ENCODE results near the gene STIM1.
"Not testable (repeated sequence)": the region's sequence is repeated elsewhere in the genome, so short reads cannot be mapped to it uniquely, and the experiment has no call there.

STIM1 gene

DNA sequence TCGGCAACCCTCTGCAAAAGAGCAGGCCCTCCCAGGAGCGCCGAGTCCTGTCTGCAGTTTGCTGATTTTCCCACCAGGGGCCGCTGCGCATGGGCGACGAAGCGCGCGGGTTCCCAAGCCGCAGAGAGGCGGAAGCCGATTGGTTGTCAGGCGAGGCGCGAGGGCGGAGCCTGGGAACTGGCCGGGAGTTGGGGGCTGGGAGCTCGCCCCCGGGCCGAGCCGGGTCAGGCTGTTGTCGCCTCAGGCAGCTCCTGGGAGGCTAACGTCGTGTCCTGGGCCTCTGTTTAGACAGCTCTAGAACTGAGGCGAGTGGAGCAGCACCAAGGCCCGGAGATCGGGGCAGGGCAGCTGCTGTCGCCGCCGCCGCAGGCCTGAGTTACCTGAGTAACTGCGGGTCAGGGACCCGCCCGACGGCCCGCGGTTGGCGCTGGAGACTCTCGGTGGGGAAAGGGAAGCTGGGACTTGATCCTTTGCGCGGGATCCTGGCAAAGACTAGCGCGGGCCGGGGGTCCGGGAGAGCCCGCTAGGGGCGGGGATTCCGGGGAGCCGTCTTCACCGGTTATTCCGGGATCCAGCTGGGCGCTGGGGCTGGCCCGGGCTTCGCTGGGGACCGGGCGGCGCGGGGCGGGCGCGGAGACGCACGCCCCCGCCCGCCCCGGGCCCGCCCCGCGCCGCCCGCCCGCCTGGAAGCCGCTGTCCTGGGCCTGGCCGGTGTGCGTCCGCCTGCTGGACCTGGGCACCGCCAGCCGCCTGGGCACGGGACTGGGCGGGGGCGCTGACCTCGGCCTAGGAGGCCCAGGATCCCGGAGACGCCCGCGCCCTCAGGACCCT, at the start of gene STIM1:
TSS of gene STIM1 (plus strand) at position 688 of the 831 bp plus-strand sequence. CDS start 607 bp downstream, outside the sequence.
- in situ Hi-C loops (cut with HindIII; ENCODE audit: low sequenced_read_pairs), result loop anchor here (10.0 kb wide), 1 partner anchor 200 kb away; no protein-coding TSS in a partner anchor
- peak; percentile 83 for DNase-seq (ENCODE audit: low read depth)
- TF ChIP-seq, protein P1, sequence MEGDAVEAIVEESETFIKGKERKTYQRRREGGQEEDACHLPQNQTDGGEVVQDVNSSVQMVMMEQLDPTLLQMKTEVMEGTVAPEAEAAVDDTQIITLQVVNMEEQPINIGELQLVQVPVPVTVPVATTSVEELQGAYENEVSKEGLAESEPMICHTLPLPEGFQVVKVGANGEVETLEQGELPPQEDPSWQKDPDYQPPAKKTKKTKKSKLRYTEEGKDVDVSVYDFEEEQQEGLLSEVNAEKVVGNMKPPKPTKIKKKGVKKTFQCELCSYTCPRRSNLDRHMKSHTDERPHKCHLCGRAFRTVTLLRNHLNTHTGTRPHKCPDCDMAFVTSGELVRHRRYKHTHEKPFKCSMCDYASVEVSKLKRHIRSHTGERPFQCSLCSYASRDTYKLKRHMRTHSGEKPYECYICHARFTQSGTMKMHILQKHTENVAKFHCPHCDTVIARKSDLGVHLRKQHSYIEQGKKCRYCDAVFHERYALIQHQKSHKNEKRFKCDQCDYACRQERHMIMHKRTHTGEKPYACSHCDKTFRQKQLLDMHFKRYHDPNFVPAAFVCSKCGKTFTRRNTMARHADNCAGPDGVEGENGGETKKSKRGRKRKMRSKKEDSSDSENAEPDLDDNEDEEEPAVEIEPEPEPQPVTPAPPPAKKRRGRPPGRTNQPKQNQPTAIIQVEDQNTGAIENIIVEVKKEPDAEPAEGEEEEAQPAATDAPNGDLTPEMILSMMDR (IDR thresholded peaks at IDR 0.05; ENCODE audit: low read depth, low read length, missing control alignments), result peak; percentile 89
- peak within 1 kb of the TSS; percentile 92 for H3K4me3 ChIP-seq (ENCODE audit: low read depth, low read length)

DNA sequence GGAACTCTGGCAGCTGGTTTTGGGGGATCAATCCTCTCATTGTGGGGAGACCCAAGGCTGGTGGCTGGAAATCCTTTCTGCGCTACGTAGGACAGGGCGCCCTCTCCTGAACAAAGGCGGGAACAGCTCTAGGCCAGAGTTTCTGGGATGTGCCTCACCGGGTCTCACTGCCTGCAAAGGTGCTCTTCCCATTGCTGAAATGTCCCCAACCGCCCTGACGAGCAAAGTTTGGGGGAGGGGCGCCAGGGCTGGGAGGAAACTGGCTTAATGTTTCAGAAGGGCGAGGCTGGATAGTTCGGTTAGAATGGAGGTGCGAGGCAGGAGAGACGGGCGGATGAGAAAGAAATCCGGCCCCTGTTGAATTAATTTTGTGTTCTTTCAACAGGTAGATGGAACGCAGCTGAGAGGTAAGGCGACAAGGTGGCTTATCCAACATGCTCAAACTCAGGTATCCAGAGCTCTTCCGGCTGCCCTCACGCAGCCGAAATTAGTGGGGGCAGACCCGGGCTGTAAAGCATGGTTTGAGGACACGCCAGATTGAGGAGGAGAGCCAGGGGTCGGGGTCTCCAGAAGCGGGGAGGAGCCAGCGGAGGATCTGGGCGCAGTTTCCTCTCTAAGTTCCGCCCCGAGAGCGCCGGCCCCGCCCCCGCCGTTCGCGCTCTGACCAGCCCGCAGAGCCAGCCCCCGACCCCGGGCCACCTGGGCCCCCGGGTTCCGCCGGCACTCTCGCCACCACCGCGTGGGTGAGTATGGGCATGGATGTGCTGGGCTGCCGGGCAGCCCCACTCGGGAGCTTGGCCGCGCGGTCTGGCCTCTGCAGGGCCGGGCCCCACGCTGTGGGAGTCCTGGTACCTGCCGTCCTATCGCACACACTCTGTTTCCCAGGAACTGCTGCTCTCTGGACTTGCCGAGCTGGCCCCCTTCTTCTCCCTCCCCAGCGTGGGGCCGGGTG, 47.3 kb upstream of the STIM1 start, which contains the start of gene PGAP2:
TSS of gene PGAP2 (plus strand) at position 652 of the 952 bp plus-strand sequence. CDS start 2,700 bp downstream, outside the sequence.
- in situ Hi-C loops (cut with HindIII; ENCODE audit: low sequenced_read_pairs), result no loop called here
- TF ChIP-seq, protein P1 (IDR thresholded peaks at IDR 0.05; ENCODE audit: low read depth, low read length, missing control alignments), result peak; percentile 78
- DNase-seq (ENCODE audit: low read depth), result no peak
- peak within 1 kb of the TSS; percentile 60 for H3K4me3 ChIP-seq (ENCODE audit: low read depth, low read length)

DNA sequence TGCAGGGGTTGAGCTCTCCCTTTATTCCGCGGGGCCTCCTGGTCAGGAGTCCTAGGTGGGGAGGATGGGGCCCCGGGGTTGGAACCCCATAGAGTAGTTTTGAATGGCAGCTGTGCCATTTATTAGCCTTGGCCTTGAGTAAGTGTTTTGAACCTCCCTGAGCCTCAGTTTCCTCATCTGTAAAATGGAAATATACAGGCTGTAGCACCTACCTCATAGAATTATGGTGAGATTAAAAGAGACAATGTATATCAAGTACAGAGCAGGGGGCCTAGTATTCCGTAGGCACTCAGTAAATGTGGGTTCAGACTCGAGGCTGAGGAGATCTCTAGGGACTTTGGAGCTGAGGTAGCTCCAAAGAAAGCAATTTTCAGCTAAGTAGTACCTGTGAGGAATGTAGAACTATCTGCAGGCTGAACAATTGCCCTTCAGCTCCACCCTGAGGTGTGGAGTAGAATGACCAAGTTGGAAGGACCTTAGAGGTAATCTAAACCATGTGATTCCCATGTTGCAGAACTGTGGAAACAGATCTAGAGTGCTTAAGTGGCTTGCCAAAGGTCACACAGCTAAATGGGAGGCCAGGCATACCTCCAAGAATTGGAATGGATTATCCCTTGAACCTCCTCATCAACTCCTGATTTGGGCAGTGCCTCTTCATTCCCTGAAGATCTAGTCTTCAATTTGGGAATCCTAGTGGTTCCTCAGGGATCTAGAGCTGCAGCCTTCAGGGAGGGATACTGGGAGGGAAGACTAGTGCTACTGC, 46.4 kb upstream of the STIM1 start:
- H3K4me3 ChIP-seq (ENCODE audit: low read depth, low read length), result peak overlapping the region; percentile 60
- DNase-seq (ENCODE audit: low read depth), result peak; percentile 36
- in situ Hi-C loops (cut with HindIII; ENCODE audit: low sequenced_read_pairs), result no loop called here
- TF ChIP-seq, protein P1 (IDR thresholded peaks at IDR 0.05; ENCODE audit: low read depth, low read length, missing control alignments), result peak; percentile 50

DNA sequence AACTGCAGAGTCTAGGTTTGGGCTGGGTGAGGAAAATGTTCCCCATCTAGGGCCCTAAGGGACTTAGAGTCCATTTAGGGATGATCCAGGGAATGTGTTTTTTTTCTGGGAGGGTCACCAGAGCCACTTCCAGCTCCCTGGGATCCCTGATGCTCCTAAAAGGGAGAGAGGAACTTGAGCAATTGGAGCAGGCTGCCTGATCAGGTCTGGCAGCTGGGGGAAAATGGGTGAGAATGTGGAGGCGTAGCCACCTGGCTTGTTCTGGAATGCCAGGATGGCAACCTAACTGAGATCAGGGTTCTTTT, 45.9 kb upstream of the STIM1 start:
- no peak overlapping the region for H3K4me3 ChIP-seq (ENCODE audit: low read depth, low read length)
- TF ChIP-seq, protein P1 (IDR thresholded peaks at IDR 0.05; ENCODE audit: low read depth, low read length, missing control alignments), result no peak
- no peak for DNase-seq (ENCODE audit: low read depth)
- in situ Hi-C loops (cut with HindIII; ENCODE audit: low sequenced_read_pairs), result no loop called here

DNA sequence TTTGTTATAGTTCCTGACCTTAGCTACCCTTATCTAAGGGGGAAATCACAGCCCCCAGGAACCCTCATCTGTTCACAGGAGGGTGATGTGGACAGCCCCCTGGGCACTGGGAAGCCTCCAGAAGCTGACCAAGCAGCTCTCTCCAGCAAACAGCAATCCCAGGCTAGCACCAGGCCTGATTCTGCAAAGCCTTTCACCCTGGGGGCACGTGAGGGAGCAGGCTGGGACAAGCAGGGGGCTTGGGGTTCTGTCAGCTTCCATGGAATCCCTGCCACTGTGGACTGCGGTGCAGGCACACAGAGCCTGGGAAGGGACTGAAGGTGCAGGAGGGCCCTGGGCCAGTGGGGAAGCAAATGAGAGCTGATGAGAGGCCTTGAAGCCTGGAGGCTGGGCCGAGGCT, 45.0 kb upstream of the STIM1 start:
- no peak overlapping the region for H3K4me3 ChIP-seq (ENCODE audit: low read depth, low read length)
- no peak for DNase-seq (ENCODE audit: low read depth)
- TF ChIP-seq, protein P1 (IDR thresholded peaks at IDR 0.05; ENCODE audit: low read depth, low read length, missing control alignments), result no peak
- in situ Hi-C loops (cut with HindIII; ENCODE audit: low sequenced_read_pairs), result no loop called here

DNA sequence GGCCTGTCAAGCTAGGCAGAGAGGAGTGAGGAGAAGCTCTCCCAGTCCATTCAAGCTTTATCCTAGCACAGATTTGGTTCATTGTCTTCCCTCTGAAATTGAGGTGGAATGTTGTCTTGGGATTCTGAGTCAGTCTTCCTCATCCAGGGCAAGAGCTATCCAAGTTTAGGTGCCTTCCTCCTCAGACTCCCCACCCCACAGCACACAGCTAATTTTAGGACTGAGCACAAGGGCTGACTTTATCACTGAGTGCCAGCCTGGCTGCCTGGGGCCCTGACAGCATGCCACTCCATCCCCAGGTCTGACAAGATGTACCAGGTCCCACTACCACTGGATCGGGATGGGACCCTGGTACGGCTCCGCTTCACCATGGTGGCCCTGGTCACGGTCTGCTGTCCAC, 44.5 kb upstream of the STIM1 start:
- in situ Hi-C loops (cut with HindIII; ENCODE audit: low sequenced_read_pairs), result no loop called here
- TF ChIP-seq, protein P1 (IDR thresholded peaks at IDR 0.05; ENCODE audit: low read depth, low read length, missing control alignments), result no peak
- no peak for DNase-seq (ENCODE audit: low read depth)
- H3K4me3 ChIP-seq (ENCODE audit: low read depth, low read length), result no peak overlapping the region

DNA sequence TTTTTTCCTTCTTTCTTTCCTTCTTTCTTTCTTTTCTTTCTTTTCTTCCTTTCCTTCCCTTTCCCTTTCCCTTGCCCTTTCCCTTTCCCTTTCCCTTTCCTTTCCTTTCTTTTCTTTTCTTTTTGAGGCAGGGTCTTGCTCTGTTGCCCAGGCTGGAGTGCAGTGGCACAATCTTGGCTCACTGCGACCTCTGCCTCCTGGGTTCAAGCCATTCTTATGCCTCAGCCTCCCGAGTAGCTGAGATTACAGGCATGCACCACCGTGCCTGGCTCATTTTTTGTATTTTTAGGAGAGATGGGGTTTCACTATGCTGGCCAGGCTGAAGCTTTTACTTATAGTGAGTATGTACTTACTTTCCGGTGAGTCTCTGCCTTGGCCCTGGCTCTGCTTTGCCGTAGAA, 40.6 kb upstream of the STIM1 start:
- H3K4me3 ChIP-seq (ENCODE audit: low read depth, low read length); DNase-seq (ENCODE audit: low read depth); in situ Hi-C loops (cut with HindIII; ENCODE audit: low sequenced_read_pairs): not testable (repeated sequence)
